Bronchial epithelial cell (primary cell): Measurements from ENCODE around the gene PVRIG. TPM values are rescaled to one million over a fixed set of nuclear protein-coding genes. Genes with fewer than 3 reads are reported as not detected.
"Not testable (repeated sequence)": the region's sequence is repeated elsewhere in the genome, so short reads cannot be mapped to it uniquely, and the experiment has no call there.

Experiments used
- DNase-seq: peaks from one replicate; pipeline ENCODE4 v3.0.0-alpha.2; 2010; ENCODE audit warnings: low read depth
- FAIRE-seq: peaks from 2 replicates; lab custom pipeline; 2011; peaks lifted over from hg19 to GRCh38; lab: Jason Lieb, UNC
- H3K27me3 ChIP-seq: 2 replicates; pipeline ENCODE4 v1.5.1; 2011; ENCODE audit warnings: low read length; ENCODE audit not compliant: control insufficient read depth, insufficient read depth
- H3K36me3 ChIP-seq: 2 replicates; pipeline ENCODE4 v1.5.1; 2011; ENCODE audit warnings: low read length; ENCODE audit not compliant: control insufficient read depth, insufficient read depth
- H3K4me3 ChIP-seq: 2 replicates; pipeline ENCODE4 v1.5.1; 2011; ENCODE audit warnings: mild to moderate bottlenecking, low read depth, low read length, control low read depth
- CTCF ChIP-seq: IDR thresholded peaks from 2 replicates; pipeline ENCODE4 v1.5.1; 2011; ENCODE audit warnings: mild to moderate bottlenecking, moderate library complexity, low read length, control low read depth, inconsistent platforms; ENCODE audit not compliant: insufficient read depth, severe bottlenecking
- total RNA-seq: library from RNA; depleted of rRNA; stranded (reverse); fragments of >200 nt; gene quantifications from 2 replicates; pipeline ENCODE4 v1.2.1, GENCODE V29; 2014

PVRIG gene
- not detected in 2 replicates for total RNA-seq

DNA sequence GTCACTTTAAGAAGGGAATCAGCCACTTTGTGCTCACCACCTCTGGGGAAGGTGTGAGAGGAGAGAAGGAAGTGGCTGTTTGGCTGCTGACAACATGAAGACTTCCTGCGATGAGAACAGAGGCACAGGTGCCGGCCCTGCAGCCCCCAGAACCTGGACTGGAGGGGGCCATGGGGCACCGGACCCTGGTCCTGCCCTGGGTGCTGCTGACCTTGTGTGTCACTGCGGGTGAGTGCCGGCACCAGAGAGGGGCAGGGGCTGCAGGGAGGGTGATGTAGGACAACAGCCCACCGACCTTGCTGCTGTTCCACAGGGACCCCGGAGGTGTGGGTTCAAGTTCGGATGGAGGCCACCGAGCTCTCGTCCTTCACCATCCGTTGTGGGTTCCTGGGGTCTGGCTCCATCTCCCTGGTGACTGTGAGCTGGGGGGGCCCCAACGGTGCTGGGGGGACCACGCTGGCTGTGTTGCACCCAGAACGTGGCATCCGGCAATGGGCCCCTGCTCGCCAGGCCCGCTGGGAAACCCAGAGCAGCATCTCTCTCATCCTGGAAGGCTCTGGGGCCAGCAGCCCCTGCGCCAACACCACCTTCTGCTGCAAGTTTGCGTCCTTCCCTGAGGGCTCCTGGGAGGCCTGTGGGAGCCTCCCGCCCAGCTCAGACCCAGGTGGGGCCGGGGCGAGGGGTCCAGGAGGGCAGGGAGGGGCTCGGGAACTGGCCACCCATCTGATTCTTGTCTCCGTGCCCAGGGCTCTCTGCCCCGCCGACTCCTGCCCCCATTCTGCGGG lies at the start of gene PVRIG:
Gene PVRIG, plus strand, starts transcription at position 149 of the 785 bp plus-strand sequence. Its CDS starts 22 bp downstream, at position 171.
- not testable (repeated sequence) for FAIRE-seq, DNase-seq, H3K36me3 ChIP-seq, H3K27me3 ChIP-seq, H3K4me3 ChIP-seq

DNA sequence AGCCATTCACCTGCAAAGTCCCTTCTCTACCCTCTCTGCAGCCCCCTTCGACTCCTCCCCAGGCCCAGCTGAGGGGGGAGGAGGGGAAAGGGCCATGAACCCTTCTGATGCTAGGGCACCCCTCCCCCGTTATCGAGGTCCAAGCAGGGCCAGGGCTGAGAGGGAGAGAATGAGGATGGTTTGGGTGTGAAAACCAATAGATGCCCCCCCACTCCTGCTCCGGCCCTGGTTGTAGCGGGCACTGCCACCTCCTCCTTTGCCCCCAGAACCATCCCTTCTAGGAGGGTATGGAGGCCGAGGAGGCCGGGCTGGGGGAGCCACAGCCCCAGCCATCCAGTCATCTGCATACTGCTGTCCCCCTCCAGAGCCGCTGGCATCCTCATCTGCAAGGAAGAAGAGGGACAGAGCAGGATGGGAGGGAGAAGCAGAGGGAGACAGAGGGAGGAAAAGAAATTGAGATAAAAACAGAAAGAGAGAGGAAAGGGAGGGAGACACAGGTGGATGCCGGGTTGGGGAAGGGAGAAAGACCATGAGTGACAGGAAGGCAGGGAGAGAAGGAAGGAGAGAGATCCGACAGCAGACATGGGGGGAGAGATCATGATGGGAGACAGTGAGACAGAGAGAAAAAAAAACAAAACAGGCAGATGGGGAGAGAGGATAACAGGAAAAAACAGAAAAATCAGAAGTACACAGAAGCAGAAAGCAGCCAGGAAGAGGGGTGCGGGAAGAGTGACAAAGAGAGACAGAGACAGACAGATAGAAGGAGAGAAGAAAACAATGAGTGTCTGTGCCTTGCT lies 49.5 kb upstream of the PVRIG start:
- TF ChIP-seq CTCF = no peak
- peaks cover 6% of the 10 kb centered on the region for H3K27me3 ChIP-seq
- FAIRE-seq (no peak), DNase-seq (no peak)
- H3K36me3 ChIP-seq = no peaks in the 10 kb centered on the region
- H3K4me3 ChIP-seq = no peak overlapping the region

DNA sequence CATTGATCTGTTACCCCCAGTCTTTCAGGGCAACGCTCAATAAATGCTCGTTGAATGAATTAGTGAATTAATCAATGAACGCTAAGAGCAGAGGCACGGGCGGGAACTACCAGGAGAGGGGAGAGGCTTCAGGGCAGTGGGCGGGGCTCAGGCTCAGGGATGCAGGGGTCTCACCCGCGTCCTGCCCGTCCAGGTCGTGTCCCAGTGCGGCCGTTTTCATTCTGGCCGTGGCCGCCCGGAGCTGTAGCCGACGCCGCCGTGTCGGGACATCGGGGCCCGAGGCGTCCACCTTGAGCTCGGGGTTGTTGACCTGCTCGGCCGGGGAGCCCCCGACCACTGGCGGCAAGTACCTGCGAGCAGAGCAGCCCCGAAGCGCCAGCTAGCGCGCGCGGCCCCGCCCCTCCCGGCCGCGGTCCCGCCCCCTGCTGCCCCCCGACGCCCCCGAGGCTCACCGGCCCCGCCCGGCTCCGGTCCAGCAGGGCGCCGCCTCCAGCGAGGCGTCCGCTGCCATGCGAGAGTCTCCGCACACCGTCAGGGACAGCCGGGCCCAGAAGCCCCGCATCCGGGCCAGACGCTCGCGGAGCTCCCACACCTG lies 48.6 kb upstream of the PVRIG start:
- H3K36me3 ChIP-seq = no peaks in the 10 kb centered on the region
- H3K27me3 ChIP-seq = peaks cover 6% of the 10 kb centered on the region
- FAIRE-seq (no peak), DNase-seq (no peak)
- no peak for TF ChIP-seq CTCF
- H3K4me3 ChIP-seq = peak overlapping the region; percentile 24

DNA sequence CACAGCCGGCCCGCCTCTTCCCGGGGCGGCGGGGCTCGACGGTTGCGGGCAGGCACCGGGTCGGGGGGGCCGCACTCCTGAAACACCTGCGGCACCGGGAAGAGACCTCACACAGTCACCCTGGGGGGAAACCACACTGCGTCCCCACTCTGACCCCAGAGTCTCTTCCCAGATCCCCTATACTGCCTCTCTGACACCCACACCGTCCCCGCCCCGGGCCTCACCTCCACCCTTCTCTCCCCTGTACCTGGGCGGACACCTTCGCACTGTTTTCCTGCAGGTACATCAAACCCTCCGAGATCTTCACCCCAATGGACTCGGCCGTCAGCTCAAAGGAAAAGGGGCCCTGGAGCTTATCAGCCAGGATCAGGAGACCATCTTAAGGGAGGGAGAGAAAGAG lies 47.9 kb upstream of the PVRIG start:
- Histone ChIP-seq H3K4me3 (peak overlapping the region; percentile 24), H3K36me3 (no peaks in the 10 kb centered on the region), H3K27me3 (peaks cover 6% of the 10 kb centered on the region)
- DNase-seq = no peak
- FAIRE-seq = no peak
- no peak for TF ChIP-seq CTCF

DNA sequence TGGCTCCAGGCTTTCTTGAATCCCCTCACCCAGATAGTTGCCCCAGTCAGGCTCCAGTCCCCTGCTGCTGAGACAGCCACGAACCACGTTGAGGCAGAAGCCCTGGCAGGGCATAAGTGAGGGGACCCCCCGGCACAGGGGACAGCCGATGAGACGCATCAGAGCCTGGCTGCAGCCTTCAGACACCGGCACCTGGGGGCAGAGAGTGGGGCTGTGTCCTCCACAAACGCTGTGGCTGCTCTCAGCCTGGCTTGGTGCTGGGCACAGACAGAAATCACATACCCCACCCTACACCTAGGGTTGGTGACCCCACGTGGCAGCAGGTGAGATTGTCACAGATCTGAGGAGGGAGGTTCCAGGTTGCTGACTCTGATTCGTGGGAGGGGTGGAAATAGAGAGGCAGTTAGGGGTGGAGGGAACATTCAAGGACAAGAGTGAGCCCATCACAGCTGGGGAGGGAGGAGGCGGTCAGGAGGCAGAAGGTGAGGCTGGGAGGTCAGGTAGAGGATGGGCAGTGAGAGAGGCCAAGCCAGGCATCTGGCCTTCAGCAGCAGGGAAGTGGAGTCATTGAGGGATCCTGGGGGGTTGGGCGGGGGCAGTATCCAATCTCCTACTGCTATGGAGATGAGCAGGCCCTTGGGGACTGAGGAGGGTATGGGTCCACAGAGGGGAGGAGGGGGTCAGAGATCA lies 45.8 kb upstream of the PVRIG start:
- Histone ChIP-seq H3K4me3 (no peak overlapping the region), H3K27me3 (peaks cover 6% of the 10 kb centered on the region), H3K36me3 (no peaks in the 10 kb centered on the region)
- DNase-seq = no peak
- TF ChIP-seq CTCF = no peak
- no peak for FAIRE-seq
